ENCODE results near the gene RPTN.
"Not testable (repeated sequence)": the region's sequence is repeated elsewhere in the genome, so short reads cannot be mapped to it uniquely, and the experiment has no call there.

The RPTN gene

DNA sequence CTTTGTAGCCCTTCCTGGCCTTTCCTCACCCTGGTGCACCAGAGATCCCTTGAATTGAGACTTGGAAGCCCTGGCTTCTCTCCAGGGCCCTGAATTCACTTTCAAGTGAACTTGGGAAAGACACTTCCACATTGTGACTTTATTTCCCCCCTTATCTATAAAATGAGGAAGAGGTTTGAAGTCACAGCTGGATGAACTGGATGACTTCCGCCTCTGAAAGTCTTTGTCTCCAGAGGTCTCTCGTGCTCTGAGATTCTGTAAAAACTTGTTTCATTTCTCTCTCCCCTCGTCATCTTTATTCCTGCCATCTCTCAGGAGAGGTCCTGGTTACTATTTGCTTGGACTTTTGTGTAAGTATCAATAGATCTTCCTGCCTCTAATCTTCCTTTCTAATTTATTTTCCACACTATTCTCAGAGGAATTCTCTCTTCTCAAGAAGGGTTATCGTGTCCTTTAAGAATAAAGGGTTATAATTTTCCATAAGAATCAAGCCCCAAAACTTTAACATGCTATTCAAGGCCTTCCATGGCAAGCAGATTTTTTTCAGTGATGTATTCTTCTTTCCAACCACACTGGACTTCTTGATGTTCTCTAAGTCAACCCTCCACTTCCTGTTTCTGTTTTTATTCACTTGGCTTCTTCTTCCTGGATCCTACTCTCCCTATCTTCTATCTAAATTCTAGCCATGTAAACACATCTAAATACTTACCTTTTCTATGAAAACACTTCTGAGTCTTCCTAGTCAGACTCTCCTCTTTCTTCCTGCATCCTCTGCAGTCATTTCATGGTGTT is 6.5 kb upstream of the RPTN start:
- no peak for DNase-seq

DNA sequence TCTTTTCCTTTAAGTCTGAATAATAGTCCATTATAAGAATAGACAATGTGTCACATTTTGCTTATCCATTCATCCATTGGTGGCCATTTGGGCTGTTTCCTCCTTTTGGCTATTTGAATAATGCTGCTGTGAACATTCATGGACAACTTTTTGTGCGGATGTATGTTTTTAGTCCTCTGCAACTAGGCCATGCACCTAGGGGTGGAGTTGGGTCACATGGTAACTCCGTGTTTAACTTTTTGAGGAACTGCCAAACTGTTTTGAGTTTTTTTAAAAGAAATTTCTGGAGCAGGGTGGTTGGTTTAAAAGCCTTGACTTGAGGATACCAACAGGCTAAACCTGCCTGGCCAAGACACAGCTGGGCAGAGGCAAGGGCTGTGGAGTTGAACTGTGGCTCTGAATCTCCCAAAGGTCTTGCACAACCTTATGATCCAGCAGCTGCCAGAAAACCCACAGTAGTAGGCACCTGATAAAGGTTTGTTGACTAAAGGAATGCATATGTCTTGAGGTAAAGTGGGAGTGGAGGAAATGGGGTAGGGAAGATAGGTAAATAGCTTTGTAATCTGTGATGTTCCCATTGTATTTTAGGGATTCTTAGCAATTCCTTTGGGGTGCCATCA is 5.6 kb upstream of the RPTN start:
- DNase-seq, result no peak

DNA sequence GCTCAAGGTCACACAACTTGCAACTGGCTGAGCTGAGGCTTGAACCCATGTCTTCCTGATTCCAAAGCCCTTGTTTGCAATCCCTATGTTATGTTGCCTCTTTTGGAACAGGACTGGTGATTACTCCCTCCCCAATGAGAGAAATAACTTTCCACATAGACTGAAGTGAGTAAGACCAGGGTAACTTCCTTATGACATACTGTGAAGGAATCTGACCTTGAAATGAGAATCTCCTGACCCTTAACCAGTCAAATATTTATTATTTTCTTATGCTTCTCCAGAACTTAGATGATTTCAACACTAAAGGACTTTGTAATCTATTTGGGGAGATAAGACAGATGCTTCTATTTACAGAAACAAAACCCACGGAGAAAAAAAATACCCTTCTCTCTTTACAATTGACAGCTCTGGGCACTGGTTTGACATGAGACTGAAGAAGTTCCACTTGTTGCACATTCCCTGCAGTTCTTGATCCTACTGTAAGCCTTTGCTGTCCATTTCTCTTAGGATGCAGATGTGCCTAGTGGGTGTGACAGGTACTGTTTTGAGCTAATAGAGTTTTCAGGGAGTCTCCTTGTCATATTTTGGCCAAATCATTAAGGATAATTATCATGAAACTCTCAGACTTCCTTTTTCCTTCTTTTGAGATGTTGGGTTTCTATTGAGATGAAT is 3.9 kb upstream of the RPTN start:
- no peak for DNase-seq

DNA sequence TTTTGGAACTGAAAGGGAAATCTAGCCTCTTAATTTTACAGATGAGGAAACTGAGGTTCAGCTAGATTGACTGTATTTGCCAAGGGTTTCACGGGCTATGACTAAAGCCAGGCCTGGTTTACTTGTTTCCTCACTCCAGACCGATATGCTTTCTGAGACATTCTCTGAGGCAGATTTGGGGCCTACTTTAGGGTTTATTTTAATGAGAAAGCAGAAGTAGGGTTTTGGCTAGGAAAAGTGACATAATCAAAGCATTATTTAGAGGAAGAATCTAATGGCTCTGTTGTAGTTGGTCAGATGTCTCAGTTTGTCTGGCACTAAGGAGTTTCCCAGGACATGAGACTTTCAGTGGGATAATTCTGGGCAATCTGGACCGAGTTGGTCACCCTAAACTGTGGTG is 1.5 kb upstream of the RPTN start:
- no peak for DNase-seq

DNA sequence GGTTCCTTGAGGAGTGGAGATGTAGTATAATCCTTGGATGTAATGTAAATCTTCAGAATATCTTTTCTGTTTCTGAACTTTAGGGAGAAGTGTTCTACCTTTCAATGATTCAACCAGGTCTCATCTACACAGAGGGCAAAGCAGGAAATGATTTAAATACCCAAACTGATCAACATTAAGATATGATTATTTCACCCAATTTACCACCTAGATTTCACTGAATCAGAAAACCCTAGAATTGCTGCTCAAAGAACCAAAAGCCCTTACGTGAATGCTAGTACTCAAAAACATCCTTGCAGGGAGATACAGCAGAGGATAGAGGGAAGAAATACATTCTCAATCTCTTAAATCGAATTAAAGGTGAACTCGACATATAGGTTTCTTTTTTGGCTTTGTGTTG is 5.0 kb downstream of the RPTN start:
- DNase-seq, result no peak

DNA sequence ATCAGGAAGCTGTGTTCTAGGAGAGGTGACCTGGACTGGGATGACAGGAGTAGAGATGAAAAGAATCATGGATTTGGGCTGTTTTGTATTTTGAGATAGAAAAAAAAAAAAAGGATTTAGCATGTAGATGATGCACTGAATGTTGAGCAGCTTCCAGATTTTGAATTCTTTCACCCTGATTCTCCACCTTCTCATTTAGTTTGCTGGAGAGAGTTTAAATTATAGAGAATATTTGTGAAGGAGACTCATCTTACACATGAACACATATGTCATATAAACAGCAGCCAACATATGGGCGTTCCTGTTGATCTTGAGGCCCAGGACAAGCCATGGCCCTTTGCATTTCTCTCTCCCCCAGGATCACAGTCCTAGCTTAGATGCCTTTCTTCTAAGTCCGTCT is 7.4 kb downstream of the RPTN start:
- DNase-seq, result no peak

DNA sequence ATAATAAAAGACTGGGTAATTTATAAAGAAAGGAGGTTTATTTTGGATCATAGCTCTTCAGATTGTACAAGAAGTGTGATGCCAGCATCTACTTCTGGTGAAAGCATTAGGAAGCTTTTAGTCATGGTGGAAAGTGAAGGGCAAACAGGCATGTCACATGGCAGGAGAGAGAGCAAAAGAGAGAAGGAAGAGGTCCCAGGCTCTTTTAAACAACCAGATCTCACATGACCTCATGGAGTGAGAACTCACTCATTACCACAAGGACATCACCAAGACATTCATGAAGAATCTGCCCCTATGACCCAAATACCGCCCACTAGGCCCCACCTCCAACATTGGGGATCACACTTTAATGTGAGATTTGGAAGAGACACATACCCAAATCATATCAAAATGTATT is 10.0 kb downstream of the RPTN start:
- no peak for DNase-seq

DNA sequence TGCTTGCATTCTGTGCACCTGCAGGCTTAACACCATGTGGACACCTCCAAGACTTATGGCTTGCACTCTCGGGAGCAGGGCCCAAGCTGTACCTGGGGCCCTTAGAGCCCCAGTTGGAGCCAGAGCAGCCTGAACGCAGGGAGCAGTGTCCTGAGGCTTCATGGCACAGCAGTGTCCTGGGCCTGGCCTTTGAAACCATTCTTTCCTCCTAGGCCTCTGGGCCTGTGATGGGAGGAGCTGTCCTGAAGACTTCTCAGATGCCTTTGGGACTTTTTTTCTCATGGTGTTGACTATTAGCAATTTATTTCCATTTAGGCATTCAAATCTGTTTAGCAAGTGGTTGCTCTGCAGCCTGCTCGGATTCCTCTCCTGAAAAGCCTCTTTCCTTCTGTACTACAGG is 11.0 kb downstream of the RPTN start:
- no peak for DNase-seq

DNA sequence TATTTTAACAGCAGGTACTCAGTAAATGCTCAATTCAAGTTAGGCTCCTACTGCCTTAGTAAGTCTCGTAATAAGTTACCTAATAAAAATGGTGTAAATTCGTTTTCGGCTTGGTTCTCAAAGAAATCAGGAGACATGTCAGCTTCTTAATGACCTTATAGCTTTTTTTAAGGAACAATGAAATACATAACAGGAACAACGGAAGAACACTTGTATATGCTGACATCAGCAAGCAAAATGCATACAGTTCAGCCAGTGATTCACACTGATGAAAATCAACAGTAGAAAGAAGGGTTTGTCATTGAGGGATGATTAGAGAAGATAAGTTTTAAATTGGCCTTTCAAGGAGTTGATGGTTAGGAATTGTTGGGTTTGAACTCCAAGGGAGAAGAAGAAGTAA is 13.3 kb downstream of the RPTN start:
- no peak for DNase-seq

DNA sequence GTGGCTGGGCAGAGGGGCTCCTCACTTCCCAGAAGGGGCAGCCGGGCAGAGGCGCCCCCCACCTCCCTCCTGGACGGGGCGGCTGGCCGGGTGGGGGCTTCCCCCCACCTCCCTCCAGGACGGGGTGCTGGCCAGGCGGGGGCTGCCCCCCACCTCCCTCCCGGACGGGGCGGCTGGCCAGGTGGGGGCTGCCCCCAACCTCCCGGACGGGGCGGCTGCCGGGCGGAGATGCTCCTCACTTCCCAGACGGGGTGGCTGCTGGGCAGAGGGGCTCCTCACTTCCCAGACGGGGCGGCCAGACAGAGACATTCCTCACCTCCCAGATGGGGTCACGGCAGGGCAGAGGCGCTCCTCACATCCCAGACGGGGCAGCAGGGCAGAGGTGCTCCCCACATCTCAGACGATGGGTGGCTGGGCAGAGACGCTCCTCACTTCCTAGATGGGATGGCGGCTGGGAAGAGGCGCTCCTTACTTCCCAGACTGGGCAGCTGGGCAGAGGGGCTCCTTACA is 14.3 kb downstream of the RPTN start:
- not testable (repeated sequence) for DNase-seq

DNA sequence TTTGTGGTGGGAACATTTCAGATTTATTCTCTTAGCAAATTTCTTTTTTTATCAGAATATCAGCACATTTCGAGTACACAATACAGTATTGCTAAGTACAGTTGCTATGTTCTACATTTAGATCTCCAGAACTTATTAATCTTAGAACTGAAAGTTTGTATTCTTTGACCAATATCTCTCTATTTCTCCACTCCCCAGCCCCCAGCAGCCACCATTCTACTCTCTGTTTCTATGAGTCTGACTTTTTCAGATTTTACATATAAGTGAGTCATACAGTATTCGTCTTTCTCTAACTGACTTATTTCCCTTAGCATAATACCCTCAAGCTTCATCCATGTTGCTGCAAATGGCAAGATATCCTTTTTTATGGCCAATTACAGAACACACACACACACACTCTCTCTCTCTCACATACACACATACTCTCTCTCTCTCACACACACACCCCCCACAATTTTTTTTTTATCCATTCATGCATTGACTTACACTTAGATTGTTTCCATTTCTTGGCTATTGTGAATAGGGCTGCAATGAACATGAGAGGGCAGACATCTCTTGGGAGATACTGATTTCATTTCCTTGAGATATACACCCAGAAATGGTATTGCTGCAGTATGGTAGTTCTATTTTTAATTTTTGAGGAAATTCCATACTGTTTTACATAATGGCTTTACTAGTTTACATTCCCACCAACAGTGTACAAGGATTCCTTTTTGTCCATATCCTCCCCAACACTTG is 15.7 kb downstream of the RPTN start:
- DNase-seq, result no peak

DNA sequence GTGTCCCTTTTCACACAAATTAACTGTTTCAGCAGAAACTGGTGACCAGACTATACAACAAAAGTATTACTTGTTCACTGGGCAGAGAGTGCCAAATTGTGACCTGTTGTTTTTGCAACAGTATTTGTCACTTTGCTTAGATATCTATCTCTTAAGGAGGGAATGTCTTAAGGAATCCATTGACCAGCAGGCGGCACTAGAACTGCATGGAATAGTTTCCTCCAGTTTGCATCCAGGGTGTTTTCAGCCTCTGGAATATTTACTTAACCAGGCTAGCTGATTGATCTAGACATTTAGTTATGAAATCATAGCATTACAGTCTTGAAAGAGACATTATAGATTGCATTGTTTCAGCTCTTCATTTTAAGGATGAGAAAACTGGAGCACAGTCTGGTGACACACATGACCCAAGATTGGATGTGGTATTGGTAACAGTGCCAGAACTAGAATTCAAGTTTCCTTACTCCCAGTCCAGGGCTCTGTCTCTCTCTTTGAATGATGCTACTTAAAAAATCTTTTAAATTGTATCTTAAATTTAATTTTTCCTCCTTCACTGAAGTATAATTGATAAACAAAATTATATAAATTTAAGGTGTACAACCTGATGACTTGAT is 16.9 kb downstream of the RPTN start:
- peak; percentile 61 for DNase-seq

DNA sequence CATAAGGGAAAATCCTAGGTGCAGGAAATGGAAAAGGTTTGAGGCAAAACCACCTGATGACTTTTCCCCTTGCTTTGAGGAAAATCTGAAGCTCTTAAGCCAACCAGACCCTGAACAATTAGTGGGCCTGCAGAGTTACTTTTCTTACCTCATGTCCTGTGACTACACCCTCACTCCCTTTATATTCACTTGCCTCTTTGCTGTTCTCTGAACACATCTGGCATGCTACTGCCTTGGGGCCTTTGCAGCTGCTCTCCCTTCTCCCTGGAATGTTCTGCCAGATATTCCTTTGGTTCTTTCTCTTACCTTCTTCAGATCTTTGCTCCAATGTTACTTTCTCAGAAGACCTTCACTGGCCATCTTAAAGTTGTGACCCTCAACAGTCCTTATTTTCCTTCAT is 21.8 kb downstream of the RPTN start:
- no peak for DNase-seq

DNA sequence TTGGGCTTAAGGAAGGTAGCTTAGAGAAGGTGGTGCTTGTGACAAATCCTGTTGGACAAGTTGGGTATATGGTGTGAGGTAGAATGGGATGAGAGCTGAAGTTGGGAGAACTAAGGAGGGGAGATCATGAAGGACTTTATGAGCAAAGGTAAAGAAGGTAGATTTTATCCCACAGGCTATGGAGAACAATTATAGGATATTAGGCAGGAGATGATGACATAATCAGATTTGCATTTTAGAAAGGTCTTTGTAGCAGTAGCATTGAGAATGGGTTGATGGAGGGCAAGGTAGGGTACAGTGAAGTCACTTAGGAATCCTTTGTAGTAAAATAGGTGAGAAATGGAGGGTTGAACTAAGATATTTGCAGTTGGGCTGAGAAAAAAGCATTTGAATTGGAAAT is 28.8 kb downstream of the RPTN start:
- DNase-seq, result no peak

DNA sequence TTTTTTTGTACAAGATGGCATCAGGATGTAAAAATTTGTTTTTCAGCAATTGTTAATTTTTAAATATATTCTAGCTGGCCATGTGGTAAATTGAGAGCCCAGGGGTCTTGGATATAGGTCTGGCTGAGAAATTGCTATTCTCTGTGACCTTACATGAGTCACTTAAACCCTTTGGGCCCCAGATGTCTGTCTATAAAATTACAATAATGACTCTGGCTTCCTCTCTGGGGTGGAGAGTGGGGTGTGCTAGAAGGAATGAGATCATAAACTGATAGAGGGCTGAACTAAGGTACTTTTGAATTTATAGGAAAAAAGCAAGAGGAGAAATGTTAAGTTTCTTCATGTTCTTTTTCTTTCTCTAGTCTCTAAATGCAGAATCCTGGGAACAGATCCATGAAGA is 31.4 kb downstream of the RPTN start:
- DNase-seq, result no peak

DNA sequence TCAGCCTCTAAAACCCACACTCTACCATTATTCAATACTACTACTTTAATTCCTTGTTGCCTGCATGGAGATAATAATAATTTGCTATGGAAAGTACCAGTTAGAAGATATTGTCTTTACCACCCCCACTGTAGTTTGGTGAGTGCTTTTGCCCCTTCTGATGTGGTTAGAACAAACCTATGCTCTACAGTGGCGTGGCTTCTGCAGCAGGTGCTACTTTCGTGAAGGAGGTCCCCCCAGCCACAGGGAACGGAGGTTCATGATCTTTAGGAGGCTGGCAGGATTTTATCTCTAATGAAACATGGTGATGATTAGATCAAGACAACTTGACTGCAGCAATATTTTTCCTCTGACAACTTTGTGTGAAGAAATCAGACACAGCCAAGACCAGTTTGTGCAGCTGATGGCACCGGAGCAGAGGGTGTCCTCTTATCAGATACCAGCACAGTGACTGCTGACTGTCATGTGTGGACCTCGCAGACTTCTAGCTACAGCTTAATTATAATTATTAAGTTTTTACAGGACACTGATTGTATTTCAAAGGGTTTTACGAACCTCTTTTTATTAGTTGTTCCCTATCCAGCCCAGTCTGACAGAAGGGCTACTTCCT is 33.1 kb downstream of the RPTN start:
- DNase-seq, result no peak

DNA sequence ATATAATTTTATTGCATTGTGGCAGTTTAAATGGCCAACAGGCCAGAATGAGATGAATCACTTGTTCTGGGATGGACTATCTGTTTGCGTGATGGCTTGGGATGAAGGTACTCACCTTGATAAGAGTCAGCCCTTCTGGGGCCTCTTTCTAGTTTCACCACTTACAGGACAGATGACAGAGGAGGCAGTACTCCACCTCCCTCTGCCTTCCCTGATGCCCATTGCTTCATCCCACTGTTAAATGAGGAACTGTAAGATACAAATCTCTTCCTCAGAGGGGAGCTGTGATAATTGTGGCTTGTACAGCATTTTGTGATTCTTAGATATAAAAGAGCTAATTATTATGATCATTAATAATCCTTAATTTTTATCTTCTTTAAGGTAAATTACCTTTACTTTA is 40.1 kb downstream of the RPTN start:
- DNase-seq, result no peak

DNA sequence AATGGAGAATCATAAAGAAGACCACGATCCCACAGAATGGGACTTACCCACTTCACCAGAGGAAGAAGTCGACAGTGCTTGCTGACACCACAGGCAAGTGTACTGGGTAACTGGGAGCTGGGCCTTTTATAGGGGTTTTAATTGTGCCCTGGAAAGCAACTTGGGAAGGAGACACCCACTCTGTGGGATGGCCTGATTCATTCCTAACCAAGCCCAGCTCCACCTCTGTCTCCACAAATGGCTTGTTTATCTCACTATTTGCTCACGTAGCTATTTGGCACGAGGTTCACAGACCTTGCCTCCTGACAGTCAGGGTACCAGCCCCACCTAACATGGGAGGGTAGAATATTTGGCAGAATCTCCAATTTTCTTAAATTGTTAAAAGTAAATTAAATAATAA is 43.7 kb downstream of the RPTN start, which contains the start of gene TCHH:
Gene TCHH (minus strand): TSS at position 101 of the 400 bp plus-strand sequence. CDS start 1,364 bp downstream, outside the sequence.
- no peak for DNase-seq

DNA sequence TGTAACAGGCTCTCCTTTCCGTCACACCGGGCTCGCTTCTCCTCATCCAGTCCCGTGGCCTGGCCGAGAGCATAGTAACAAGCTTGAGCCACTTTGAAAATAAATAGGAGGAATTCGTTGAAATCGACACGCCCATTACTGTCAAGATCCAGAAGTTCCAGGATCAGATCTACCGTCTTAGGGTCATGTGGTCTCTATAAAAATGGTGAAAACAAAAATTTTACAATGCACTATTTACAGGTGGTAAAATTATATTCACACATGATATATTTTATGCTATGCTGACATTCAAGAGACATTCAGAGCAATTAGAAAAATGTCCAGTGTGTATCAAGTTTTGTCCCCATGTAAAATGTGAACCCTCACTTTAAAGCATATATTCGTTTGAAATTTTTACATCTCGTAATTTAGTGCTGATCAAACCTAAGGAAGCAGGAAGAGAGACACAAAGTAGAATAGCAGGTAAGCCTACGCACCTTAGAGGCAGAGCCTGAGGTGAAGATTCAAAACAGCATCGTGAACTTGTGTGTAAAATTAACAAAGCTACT is 46.1 kb downstream of the RPTN start:
- no peak for DNase-seq

DNA sequence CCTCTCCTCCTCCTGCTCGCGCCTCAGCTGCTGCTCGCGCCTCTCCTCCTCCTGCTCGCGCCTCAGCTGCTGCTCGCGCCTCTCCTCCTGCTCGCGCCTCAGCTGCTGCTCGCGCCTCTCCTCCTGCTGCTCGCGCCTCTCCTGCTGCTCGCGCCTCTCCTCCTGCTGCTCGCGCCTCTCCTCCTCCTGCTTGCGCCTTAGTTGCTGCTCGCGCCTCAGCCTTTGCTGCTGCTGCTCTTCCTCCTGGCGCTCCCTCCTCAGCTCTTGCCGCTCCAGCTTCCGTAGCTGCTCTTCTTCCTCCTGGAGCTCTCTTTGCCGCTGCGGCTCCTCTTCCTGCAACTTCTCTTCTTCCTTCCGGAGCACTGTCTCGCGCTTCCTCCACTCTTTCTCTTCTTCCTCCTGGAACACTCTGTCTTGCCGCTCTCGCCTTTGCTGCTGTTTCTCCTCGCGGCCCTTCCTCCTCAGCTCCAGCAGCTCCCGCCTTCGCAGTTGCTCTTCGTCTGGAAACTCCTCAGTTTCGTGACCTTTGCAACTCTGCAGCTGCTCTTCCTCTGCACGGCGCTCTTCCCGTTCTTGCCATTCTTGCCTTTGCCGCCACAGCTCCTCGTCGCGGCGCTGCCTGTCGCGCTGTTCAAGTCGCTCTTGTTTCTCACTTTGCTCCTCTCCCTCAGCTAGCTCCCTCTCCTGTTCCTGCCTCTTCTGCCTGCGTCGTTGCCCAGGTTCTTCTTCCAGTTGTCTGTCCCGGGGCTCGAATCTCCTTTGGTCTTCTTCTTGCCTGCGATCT is 46.7 kb downstream of the RPTN start:
- peak; percentile 67 for DNase-seq

DNA sequence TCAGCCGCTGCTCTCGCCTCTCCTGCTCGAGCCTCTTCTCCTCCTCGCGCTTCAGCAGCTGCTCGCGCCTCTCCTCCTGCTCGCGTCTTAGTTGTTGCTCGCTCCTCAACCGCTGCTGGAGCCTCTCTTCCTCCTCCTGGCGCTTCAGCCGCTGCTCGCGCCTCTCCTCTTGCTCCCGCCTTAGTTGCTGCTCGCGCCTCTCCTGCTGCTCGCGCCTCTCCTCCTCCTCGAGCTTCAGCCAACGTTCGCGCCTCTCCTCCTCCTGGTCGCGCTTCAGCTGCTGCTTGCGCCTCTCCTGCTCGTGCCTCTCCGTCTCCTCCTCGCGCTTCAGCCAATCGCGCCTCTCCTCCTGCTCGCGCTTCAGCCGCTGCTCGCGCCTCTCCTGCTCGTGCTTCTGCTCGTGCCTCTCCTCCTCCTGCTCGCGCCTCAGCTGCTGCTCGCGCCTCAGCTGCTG is 47.5 kb downstream of the RPTN start:
- peak; percentile 70 for DNase-seq
